ENCODE data around the gene GREB1L.

Gene GREB1L

GRCh38 chr18:21489919-21490495, 248.0 kb downstream of the GREB1L start:
- DNase-seq, result no peak
- Histone ChIP-seq H3K4me3 (ENCODE audit: low read depth, low read length) (no peak overlapping the region), H3K27ac (no peak overlapping the region), H3K27me3 (replicated peaks) (no peaks in the 10 kb centered on the region), H3K36me3 (replicated peaks) (no peaks in the 10 kb centered on the region)
- in situ Hi-C loops (cut with HindIII; ENCODE audit: low pct_ligation_motif_present, low sequenced_read_pairs), result no loop called here
- TF ChIP-seq, protein P1, sequence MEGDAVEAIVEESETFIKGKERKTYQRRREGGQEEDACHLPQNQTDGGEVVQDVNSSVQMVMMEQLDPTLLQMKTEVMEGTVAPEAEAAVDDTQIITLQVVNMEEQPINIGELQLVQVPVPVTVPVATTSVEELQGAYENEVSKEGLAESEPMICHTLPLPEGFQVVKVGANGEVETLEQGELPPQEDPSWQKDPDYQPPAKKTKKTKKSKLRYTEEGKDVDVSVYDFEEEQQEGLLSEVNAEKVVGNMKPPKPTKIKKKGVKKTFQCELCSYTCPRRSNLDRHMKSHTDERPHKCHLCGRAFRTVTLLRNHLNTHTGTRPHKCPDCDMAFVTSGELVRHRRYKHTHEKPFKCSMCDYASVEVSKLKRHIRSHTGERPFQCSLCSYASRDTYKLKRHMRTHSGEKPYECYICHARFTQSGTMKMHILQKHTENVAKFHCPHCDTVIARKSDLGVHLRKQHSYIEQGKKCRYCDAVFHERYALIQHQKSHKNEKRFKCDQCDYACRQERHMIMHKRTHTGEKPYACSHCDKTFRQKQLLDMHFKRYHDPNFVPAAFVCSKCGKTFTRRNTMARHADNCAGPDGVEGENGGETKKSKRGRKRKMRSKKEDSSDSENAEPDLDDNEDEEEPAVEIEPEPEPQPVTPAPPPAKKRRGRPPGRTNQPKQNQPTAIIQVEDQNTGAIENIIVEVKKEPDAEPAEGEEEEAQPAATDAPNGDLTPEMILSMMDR (IDR thresholded peaks at IDR 0.05; ENCODE audit: low read depth, low read length, missing control alignments), result no peak

DNA sequence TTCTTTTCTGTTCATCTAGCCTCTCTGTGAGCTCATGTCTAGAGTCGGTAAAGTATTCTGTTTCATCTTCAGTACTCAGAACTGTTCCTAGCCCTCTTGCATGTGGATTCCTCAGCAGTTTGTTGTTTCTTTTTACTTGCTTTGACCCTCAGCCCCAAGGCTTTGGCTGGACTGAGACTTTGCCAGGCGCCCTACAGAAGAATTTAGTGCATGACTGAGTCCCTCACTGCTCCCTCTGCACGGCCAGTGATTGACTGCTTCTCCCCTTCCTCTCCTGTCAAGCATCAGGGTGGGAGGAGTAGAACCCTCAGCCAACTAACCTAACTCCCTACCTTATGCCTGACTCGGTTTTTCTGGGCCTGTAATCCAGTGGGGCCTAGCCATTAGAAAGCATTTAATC, 248.7 kb downstream of the GREB1L start:
- Histone ChIP-seq H3K4me3 (ENCODE audit: low read depth, low read length) (no peak overlapping the region), H3K27ac (no peak overlapping the region), H3K27me3 (replicated peaks) (no peaks in the 10 kb centered on the region), H3K36me3 (replicated peaks) (no peaks in the 10 kb centered on the region)
- no peak for DNase-seq
- TF ChIP-seq, protein P1 (IDR thresholded peaks at IDR 0.05; ENCODE audit: low read depth, low read length, missing control alignments), result no peak
- in situ Hi-C loops (cut with HindIII; ENCODE audit: low pct_ligation_motif_present, low sequenced_read_pairs), result no loop called here

GRCh38 chr18:21496277-21496835, 254.3 kb downstream of the GREB1L start:
- Histone ChIP-seq H3K36me3 (replicated peaks) (no peaks in the 10 kb centered on the region), H3K27me3 (replicated peaks) (no peaks in the 10 kb centered on the region), H3K4me3 (ENCODE audit: low read depth, low read length) (no peak overlapping the region), H3K27ac (no peak overlapping the region)
- in situ Hi-C loops (cut with HindIII; ENCODE audit: low pct_ligation_motif_present, low sequenced_read_pairs), result no loop called here
- TF ChIP-seq, protein P1 (IDR thresholded peaks at IDR 0.05; ENCODE audit: low read depth, low read length, missing control alignments), result no peak
- DNase-seq, result no peak

GRCh38 chr18:21499997-21500396, 258.0 kb downstream of the GREB1L start:
- in situ Hi-C loops (cut with HindIII; ENCODE audit: low pct_ligation_motif_present, low sequenced_read_pairs), result no loop called here

GRCh38 chr18:21502661-21503060, 260.6 kb downstream of the GREB1L start:
- no peak for DNase-seq
- TF ChIP-seq, protein P1 (IDR thresholded peaks at IDR 0.05; ENCODE audit: low read depth, low read length, missing control alignments), result no peak

More at GRCh38 chr18:21499997-21500396, 258.0 kb downstream of the GREB1L start:
- H3K27me3 ChIP-seq (replicated peaks), result no peaks in the 10 kb centered on the region
- H3K4me3 ChIP-seq (ENCODE audit: low read depth, low read length), result no peak overlapping the region
- H3K36me3 ChIP-seq (replicated peaks), result no peaks in the 10 kb centered on the region
- DNase-seq, result no peak
- no peak overlapping the region for H3K27ac ChIP-seq
- TF ChIP-seq, protein P1 (IDR thresholded peaks at IDR 0.05; ENCODE audit: low read depth, low read length, missing control alignments), result no peak

More at GRCh38 chr18:21502661-21503060, 260.6 kb downstream of the GREB1L start:
- in situ Hi-C loops (cut with HindIII; ENCODE audit: low pct_ligation_motif_present, low sequenced_read_pairs), result no loop called here
- Histone ChIP-seq H3K4me3 (ENCODE audit: low read depth, low read length) (no peak overlapping the region), H3K27me3 (replicated peaks) (no peaks in the 10 kb centered on the region), H3K36me3 (replicated peaks) (no peaks in the 10 kb centered on the region), H3K27ac (no peak overlapping the region)

Data from brain microvascular endothelial cell (primary cell).